ENCODE data around the gene NOXO1. TPM values are rescaled to one million over a fixed set of nuclear protein-coding genes. Genes with fewer than 3 reads are reported as not detected.
A peak's percentile ranks its signal among the peaks of the same experiment; 100 is the strongest.

Gene NOXO1
- total and polyA plus RNA-seq, 8 donors: 0.35 to 1.6 (median 0.58) TPM; not detected in 1

GRCh38 chr16:1998852-1999801 is 17.9 kb upstream of the NOXO1 start:
- 93% methylated on average over 30 to 39 of the region's 39 CpGs for WGBS, 2 donors
- Histone ChIP-seq H3K27ac (no peak overlapping the region), H3K4me3 (no peak overlapping the region), H3K27me3 (no peaks in the 10 kb centered on the region), H3K9me3 (no peaks in the 10 kb centered on the region), H3K4me1 (peaks cover 2 to 6% (median 3%) of the 10 kb centered on the region in 3 donors), H3K36me3 (peaks cover 19 to 64% (median 39%) of the 10 kb centered on the region in 3 donors)
- TF ChIP-seq CTCF (IDR thresholded peaks at IDR 0.05): no peak
- intact Hi-C loops (cut with DNase I): no loop called here
- FAIRE-seq (no peak), DNase-seq (peak in 5 of 6 donors; percentile 7 to 80 (median 39)), ATAC-seq (no peak)

- TF ChIP-seq CTCF (IDR thresholded peaks at IDR 0.05): no peak
- H3K4me3 ChIP-seq: no peak overlapping the region
- ATAC-seq (no peak), DNase-seq (peak in 1 of 6 donors; percentile 10), FAIRE-seq (no peak)
- WGBS, 2 donors: 93% methylated on average over 26 to 27 of the region's 27 CpGs
- intact Hi-C loops (cut with DNase I): no loop called here
- H3K36me3 ChIP-seq: peaks cover 19 to 64% (median 39%) of the 10 kb centered on the region in 3 donors
- H3K4me1 ChIP-seq: no peaks in the 10 kb centered on the region
- H3K27me3 ChIP-seq: no peaks in the 10 kb centered on the region
- H3K27ac ChIP-seq: no peak overlapping the region
- H3K9me3 ChIP-seq: no peaks in the 10 kb centered on the region
These were observed 17.1 kb upstream of the NOXO1 start for GRCh38 chr16:1998360-1998835.

GRCh38 chr16:1997494-1998359 is 16.5 kb upstream of the NOXO1 start:
- DNase-seq (peak in 3 of 6 donors; percentile 33 to 70 (median 49)), FAIRE-seq (no peak), ATAC-seq (peak in 1 of 4 donors; percentile 20)
- whole genome bisulfite sequencing, 2 donors: 87 to 89% methylated on average over 26 of the region's 26 CpGs
- no peak overlapping the region for H3K4me3 ChIP-seq
- no peaks in the 10 kb centered on the region for H3K27me3 ChIP-seq
- no peaks in the 10 kb centered on the region for H3K9me3 ChIP-seq
- H3K27ac ChIP-seq: no peak overlapping the region
- H3K4me1 ChIP-seq: no peaks in the 10 kb centered on the region
- intact Hi-C loops (cut with DNase I): no loop called here
- peaks cover 19 to 57% (median 32%) of the 10 kb centered on the region in 3 donors for H3K36me3 ChIP-seq
- no peak for TF ChIP-seq CTCF (IDR thresholded peaks at IDR 0.05)

- FAIRE-seq: no peak
- 38 to 62% methylated on average over 2 of the region's 2 CpGs for WGBS, 2 donors
- TF ChIP-seq CTCF (IDR thresholded peaks at IDR 0.05): no peak
- Histone ChIP-seq H3K4me3 (no peak overlapping the region), H3K27me3 (peaks cover 0 to 11% (median 0%) of the 10 kb centered on the region in 4 donors), H3K27ac (no peak overlapping the region), H3K36me3 (peaks cover 0 to 18% (median 6%) of the 10 kb centered on the region in 3 donors), H3K4me1 (peaks cover 10 to 17% (median 14%) of the 10 kb centered on the region in 3 donors), H3K9me3 (no peaks in the 10 kb centered on the region)
- intact Hi-C loops (cut with DNase I): no loop called here
- peak in 1 of 6 donors; percentile 56 for DNase-seq
- no peak for ATAC-seq
These were observed 12.5 kb upstream of the NOXO1 start for GRCh38 chr16:1993731-1994131.

All from pancreas (tissue), 10 donors.